Skin epidermis (tissue), 12 donors: Measurements from ENCODE around the gene TRAF7.
"Not testable (repeated sequence)": the region's sequence is repeated elsewhere in the genome, so short reads cannot be mapped to it uniquely, and the experiment has no call there.

Experiments
- H3K27ac ChIP-seq, 21 experiments: fragments of 200-600 bp; sonication (generic) in 11 of 21; one replicate each; pipeline ENCODE4 v1.5.0; 2020; ENCODE audit warnings: mild to moderate bottlenecking in 3 of 21, inconsistent platforms in 2 of 21, moderate library complexity in 2 of 21
- H3K4me3 ChIP-seq, 7 experiments: fragments of 200-600 bp; sonication (generic) in 2 of 7; one replicate each; pipeline ENCODE4 v1.5.0; 2020; ENCODE audit warnings: inconsistent platforms in 2 of 7, mild to moderate bottlenecking in 2 of 7, moderate library complexity in 1 of 7

TRAF7 gene

DNA sequence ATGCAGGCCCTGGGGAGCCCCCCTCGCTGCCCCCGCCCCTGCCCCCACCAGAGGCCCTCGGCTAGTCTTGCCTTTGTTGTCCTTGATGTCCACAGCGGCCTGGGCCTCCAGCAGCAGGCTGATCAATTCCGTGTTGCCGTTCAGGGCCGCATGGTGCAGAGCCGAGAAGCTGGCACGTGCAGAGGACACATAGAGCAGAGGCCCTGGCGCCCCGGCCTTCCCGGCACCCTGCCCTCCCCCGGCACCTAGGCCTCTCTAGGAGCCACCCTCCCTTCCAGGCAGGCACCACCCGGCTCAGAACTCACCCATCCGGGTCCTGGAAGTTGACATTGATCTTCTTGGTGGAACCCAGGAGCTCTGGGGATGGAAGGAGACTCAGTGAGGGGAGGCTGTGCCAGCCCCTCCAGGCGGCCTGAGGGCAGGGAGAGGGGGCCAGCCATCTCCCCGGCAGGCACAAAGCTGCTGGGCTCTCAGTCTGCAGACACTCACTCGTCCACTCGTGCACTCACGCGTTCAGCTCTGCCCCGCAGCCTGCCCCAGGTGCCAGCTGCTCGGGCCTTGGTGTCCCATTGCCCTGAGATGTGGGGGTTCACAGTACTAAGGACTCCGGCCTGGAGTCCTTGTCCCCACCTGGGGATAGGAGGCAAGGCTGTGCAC lies 34.5 kb downstream of the TRAF7 start:
- H3K27ac ChIP-seq: no peak overlapping the region
- no peak overlapping the region for H3K4me3 ChIP-seq

DNA sequence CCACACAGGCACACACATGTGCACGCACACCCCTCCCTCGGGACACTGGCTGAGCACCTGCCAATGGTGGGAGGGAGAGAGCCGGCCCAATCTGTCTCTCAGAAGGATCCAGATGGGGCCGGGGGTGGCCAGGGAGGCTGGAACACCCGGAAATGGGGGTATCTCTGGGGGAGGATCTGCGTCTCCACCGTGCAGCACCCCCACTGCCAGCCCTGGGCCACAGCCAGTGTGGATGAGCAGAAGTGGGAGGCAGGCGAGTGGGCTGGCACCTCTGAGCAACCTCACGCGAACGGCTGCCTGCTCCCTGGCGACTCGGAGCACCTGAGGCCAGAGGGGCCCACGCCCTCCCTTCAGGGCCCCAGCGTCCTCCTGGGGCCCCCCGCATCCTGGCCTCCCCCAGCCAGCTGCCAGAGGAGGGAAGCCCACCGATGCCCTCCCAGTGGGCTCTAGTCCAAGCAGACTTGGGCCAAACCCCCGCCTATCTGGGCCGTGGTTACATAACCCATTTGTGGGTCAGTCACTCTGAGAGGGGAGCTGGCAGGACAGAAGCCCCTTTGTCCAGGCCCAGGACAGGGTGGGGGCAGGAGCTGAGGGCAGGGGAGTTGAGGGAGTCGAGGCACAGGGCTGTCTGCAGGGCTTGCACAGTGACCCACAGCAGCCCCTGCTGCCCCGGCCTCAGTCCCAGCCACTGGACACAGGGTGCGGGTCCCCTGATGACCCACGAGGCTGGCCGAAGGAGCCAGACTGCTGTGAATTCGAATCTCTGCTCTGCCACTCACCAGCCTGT lies 35.3 kb downstream of the TRAF7 start:
- Histone ChIP-seq H3K4me3 (no peak overlapping the region), H3K27ac (no peak overlapping the region)

DNA sequence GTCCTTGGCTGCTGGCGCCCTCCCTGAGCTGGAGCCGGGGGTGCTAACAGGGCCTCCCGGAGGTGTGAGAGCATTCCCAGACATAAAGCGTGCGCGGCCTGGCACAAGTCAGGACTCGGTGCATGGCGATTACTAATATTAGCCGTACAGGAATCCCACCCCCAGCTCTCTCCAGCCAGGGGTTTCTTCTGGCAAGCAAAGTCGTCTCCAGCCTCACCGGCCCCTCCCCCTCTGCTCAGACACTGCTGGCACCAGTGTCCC lies 35.8 kb downstream of the TRAF7 start:
- Histone ChIP-seq H3K27ac (no peak overlapping the region), H3K4me3 (no peak overlapping the region)

DNA sequence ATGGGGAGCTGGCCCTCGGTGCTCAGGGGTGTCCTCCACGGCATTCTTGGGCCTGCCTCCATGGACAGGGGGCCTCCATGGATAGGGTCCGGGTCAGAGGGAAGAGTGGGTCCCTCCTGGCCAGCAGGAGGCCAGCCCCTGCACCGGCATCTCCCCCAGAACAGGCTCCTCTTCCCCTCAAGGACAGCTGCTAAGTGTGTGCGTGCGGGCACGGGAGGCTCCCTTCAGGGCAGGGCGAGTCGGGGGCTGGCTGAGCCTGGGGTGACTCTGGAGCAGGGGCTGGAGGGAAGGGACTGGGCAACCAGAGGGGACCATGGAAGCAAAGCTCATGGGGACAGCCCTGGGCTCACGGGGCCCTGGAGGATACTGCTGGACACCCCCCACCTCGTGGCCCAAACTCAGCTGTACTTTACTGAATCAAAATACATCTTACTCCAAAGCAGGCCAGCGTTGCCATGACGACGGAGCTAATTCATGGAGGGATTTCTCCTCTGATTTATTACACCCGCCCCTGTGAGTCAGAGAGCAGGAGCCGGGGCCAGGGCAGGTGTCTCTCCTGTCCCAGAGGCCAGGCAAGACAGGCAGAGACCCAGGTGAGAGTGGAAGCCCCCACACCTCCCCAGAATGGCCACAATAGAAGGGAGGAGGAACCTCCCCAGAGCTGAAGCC lies 38.7 kb downstream of the TRAF7 start:
- Histone ChIP-seq H3K27ac (no peak overlapping the region), H3K4me3 (no peak overlapping the region)

DNA sequence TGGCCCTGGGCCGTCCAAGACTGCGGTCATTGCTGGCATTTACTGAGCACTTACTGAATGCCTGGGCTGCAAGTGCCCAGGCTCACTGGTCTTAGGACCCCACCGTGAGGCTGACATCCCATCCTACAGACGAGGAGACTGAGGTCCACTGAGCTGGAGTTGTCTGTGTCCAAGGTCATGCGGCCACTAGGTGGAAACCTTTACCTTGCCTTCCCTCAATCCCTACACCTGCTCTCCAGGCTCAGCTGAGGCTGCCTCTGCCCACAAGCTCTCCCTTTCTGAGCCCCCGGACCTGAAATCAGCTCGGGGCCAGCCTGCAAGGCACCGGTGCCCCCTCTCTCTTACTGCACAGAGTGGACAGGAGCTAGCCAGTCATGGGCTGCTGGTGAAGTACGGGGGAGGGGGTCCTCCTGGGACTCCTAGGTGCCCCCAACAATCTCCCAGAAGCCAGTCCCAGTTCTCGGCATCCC lies 39.3 kb downstream of the TRAF7 start:
- Histone ChIP-seq H3K4me3 (no peak overlapping the region), H3K27ac (no peak overlapping the region)

DNA sequence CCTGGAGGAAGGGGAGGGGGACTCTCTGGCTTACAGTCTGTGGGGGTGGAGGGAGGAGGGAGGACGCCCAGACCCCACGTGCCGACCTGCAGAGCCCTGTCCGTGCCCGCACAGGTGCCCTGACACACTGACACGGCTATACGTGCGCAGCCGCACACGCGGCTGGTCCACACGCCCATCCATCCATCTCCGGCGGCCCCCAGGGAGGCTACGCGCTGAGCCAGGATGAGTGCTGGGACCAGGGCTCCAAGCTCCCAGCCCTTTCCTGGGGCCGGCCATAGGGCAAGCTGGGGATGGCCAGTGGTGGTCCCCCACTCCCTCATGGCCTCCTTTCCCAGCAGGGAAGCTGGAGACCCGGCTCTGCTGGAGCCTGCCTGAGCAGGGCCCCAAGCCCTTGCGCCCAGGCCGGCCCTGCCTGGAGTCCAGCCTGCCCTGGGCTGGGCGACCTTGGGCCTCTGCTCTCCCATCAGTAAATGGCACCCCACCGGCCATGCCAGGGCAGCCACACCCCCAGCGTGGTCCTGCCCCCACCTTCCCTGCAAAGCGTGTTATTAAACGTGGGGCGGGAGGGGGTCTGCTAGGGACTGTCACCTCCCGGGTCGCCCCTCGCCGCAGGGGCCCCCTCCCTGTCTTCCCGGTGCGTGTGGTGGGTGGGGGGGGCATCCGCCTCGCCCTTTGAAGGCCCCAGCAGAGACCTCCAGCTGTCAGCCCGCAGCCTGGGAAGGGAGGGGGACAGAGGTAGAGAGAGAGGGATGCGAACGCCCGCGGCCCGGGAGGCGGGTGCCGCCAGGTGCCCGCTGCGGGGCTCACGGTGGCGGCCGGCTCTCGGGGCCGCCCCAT lies 40.0 kb downstream of the TRAF7 start:
- Histone ChIP-seq H3K4me3 (peak overlapping the region in 6 of 7 experiments; percentile 3 to 49 (median 24)), H3K27ac (peak overlapping the region in 1 of 21 experiments; percentile 3)

DNA sequence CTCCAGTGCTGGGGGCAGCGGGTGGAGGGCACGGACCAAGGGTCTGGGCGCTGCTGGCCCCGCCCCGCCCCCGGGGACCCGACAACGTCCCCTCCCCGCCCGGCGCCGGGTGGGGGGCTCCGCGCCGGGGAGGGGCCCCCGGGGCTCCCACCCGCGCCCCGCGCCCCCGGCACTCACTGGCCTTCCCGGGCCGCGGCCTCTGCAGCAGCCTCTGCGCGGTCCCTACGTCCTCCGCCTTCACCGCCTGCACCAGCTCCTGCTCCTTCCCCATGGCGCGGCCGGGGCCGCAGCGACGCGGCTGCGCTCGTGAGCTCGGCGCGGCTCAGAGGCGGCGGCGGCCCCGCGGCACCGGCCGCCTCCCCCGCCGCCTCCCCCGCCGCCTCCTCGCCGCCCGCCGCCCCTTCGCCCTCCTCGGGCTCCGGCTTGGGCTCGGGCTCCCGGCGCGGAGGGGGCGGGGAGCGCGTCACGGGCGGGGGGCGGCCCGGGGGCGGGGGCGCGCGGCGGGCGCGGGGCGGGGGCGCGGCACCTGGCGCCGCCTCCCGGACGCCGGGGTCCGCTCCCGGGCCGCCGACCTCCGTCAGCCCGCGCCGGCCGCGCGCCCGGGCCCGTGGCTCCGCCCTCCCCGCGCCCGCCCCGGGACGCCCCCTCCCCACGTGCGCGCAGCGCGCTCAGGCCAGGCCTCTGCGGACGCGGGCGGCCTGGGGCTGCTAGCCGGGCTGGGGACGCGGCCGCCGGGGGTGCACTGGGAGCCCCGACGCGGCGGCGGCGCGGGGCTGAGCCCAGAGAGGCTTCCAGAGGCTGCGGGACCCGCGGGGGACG lies 40.8 kb downstream of the TRAF7 start, which contains the start of gene CASKIN1:
TSS of gene CASKIN1 (minus strand) at position 444 of the 819 bp plus-strand sequence. CDS start at position 271, 173 bp downstream.
- peak within 1 kb of the TSS in 6 of 7 experiments; percentile 3 to 49 (median 24) for H3K4me3 ChIP-seq
- H3K27ac ChIP-seq: peak within 1 kb of the TSS in 1 of 21 experiments; percentile 3

DNA sequence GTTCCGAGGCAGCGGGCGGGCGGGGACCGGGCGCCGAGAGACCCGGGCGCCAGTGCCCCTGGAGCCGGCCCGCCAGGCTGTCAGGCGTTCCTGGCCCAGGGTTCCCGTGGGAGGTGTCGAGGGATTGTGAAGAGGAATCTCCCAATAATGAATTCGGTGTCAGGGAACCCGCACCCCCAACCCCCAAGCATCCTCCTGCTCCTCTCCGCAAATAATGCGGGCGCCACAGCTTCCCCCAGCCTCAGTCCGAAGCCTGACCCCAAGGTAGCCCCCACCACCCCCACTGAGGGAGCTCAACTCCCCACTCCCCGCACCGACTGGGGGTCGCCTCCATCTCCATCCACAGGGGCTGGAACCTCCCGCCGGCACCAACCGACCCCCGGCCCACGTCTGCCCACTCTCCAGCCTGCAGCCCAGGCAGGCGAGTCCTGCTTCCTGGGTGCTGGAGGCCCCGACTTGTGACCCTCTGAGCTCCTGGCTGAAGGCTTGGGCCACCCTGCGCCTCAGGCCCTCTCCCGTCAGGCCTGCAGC lies 41.5 kb downstream of the TRAF7 start:
- peak overlapping the region in 2 of 7 experiments; percentile 7 to 27 for H3K4me3 ChIP-seq
- no peak overlapping the region for H3K27ac ChIP-seq

DNA sequence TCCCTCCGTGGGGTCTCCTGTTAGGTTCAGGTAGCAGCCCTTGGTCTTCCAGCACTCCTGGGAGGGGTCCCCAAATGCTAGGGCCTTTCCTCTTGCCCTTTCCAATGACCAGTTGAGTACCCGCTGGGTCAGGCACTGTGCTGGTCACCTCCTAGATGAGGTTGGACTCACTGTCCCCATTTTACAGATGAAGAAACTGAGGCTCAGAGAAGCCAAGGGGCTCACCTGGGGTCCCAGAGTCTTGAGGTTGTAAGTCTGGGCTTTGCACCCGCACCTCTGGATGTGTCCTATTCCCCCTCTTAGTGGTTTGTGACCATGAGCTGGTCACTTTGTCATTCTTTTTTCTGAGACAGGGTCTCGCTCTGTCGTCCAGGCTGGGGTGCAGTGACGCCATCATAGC lies 42.2 kb downstream of the TRAF7 start:
- Histone ChIP-seq H3K4me3 (no peak overlapping the region), H3K27ac (no peak overlapping the region)

DNA sequence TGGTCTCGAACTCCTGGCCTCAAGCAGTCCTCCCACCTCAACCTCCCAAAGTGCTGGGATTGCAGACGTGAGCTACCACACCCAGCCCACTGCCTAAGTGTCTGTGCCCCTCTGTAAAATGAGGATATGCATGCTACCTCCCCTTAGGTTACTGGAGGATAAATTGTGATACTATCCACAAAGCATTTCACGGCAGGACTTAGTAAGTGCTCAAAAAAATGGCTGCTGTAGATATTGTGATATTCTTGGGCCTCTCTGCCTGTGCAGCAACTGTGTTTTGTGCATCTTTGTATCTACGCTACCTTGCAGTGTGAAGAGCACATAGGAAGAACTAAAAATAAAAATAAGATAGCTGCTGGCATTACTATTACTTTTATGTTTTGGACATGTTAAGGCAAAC lies 42.7 kb downstream of the TRAF7 start:
- no peak overlapping the region for H3K27ac ChIP-seq

DNA sequence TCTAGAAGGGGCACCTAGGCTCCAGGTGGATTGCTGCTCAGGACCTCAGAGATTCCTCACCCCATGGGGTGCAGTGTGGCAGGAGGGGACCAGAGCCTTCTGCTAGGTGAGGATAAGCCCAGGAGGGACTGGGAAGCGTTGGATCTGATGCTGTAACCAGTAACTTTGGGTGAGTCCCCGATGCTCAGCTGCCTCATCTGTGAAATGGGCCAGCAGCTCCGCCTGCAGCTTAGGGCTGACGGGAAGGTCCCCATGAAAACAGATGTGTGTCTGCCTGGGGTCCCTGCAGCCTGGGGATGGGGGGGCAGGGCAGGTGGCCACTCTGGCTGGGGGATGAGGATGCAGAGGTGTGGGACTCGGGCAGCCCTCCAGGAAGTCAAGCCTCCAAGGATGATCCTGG lies 43.5 kb downstream of the TRAF7 start:
- Histone ChIP-seq H3K27ac (no peak overlapping the region), H3K4me3 (no peak overlapping the region)

More for the DNA sequence above, 42.7 kb downstream of the TRAF7 start:
- H3K4me3 ChIP-seq: no peak overlapping the region

DNA sequence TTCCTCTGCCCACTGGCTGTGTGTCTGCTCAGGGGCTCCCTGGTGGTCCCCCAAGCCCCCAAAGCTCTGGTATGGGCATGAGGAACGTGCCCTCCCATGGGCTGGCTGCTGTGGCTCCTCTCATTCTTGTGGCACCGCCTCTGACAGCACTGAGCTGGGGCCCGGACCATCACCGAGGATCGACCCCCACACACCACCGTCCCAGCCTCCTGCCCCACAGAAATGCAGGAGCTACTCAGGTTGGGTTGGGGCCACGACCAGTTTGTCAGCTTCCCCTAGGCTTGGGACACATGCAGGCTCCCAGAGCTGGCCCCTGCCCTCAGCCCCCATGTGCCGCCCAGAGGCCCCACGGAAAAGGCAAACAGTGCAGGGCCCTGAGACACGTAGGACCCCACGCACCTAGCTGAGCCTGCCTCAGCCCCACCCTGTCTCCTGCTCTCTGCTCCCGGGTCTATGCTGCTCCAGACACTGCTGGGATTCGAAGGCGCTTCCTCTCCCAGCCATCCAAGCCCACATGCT lies 44.1 kb downstream of the TRAF7 start:
- H3K27ac ChIP-seq: no peak overlapping the region

DNA sequence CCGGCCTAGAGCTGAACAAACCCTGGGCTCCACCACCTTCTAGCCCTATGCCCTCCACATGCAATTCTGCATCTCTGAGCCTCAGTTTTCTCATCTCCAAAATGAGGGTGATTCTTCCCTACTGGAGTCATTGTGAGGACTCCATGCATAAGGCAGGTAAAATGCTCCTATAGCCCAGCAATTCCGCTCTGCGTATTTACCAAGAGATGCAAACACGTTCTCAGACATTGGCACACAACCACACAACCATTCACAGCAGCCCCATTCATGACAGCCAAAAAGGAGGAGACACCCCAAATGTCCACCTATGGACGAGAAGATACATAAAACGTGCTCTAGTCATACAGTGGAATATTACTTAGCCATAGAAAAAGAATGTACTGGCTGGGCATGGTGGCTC lies 44.7 kb downstream of the TRAF7 start:
- Histone ChIP-seq H3K27ac (no peak overlapping the region), H3K4me3 (no peak overlapping the region)

More for the DNA sequence above, 44.1 kb downstream of the TRAF7 start:
- H3K4me3 ChIP-seq: no peak overlapping the region

DNA sequence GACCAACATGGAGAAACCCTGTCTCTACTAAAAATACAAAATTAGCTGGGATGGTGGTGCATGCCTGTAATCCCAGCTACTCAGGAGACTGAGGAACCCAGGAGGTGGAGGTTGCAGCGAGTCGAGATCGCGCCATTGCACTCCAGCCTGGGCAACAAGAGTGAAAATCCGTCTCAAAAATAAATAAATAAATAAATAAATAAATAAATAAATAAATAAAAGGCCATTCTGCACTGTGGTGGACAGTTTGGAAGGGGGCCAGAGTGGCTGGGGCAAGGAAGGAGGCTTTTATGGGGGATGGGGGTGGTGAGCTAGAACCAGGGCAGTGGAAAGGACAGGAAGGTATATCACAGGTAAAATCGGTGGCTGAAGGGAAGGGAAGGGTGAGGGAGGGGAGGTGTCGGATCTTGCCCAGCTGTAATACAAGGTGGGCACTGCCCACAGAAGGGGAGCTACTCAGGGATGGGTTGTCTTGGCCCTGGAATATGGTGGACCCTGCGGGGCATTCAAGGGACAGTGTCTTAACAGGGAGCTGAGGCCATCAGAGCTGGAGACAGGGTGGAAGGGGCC lies 47.6 kb downstream of the TRAF7 start:
- not testable (repeated sequence) for H3K27ac ChIP-seq, H3K4me3 ChIP-seq

DNA sequence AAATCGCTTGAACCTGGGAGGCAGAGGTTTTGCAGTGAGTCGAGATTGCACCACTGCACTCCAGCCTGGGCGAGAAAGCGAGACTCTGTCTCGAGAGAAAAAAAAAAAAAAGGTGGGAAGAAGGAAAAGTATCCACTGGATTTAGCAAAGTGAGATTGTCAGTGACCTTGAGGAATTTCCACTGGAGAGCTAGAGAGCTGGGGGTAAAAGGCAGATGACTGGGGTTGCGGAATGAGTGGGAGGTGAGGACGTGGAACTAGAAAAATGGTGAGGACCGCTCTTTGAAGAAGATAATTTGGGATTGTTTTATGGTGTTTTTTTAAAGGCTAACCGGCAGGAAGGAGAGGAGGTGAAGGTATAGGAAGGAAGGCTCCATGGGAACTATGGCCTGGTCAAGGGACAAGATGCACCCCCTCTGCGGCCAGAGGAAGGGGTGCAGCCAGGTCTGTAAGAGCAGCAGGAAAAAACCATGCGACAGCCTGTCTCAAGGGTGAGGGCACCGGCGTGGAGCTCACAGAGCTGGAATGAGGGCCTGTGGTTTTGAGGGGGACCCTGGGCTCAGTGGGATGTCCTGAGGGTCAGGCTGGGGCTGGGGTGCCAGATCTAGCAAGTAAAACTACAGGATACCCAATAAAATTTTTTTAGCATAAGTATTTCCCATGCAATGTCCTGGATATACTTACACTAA lies 49.0 kb downstream of the TRAF7 start:
- H3K4me3 ChIP-seq: peak overlapping the region; percentile 56 to 82 (median 73)
- peak overlapping the region in 20 of 21 experiments; percentile 91 to 100 (median 99) for H3K27ac ChIP-seq

DNA sequence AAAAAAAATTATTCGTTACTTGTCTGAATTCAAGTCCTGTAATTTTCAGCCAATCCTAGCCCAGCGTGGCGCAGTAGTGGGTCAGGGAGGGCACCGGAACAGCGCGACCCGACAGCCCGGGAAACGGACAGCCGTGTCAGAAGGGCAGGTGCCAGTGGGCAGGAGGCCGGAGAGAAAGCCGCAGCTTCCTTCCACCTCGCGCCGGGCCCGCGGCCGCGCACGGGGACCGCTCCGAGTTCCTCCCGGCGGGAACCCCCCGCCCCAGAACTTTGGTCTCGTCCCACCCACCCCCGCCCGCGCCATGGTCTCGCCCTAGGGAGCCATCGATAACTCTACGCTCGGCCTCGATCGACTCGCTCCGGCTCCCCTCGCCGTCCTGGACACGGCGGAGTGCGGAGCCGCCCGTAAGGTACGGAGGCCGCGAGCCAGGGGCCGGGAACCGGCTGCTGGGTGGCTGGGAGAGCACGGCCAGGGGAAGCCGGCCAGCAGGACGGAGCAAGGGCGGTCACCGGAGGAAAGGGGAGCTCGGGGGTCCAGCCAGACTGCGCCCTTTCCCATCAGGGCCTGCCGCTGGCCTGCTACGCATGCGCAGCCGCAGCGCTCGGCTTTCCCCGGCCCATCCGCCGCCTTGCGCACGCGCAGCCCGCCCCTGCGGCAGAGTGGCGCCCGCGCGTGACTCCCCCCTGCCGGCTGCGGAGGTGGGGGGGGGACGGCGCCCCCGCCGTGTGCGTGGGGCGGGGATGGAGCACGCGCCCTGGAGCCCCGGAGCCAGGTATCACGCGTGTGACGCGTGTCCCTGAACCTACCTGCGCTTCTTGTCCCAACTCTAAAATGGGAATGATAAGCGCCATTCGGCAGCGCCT lies 49.8 kb downstream of the TRAF7 start, which contains the start of gene MLST8:
TSS of gene MLST8 (plus strand) at position 351 of the 863 bp plus-strand sequence. CDS start 632 bp downstream, outside the sequence.
- Histone ChIP-seq H3K27ac (peak within 1 kb of the TSS; percentile 61 to 100 (median 99)), H3K4me3 (peak within 1 kb of the TSS; percentile 56 to 82 (median 73))
